Bronchial epithelial cell (primary cell): Measurements from ENCODE around the gene FAM3B. TPM values are rescaled to one million over a fixed set of nuclear protein-coding genes. Genes with fewer than 3 reads are reported as not detected.
A peak's percentile ranks its signal among the peaks of the same experiment; 100 is the strongest.

Experiments used
- DNase-seq: peaks from one replicate; pipeline ENCODE4 v3.0.0-alpha.2; 2010; ENCODE audit warnings: low read depth
- FAIRE-seq: peaks from 2 replicates; lab custom pipeline; 2011; peaks lifted over from hg19 to GRCh38; lab: Jason Lieb, UNC
- H3K27me3 ChIP-seq: 2 replicates; pipeline ENCODE4 v1.5.1; 2011; ENCODE audit warnings: low read length; ENCODE audit not compliant: control insufficient read depth, insufficient read depth
- H3K36me3 ChIP-seq: 2 replicates; pipeline ENCODE4 v1.5.1; 2011; ENCODE audit warnings: low read length; ENCODE audit not compliant: control insufficient read depth, insufficient read depth
- H3K4me3 ChIP-seq: 2 replicates; pipeline ENCODE4 v1.5.1; 2011; ENCODE audit warnings: mild to moderate bottlenecking, low read depth, low read length, control low read depth
- CTCF ChIP-seq: IDR thresholded peaks from 2 replicates; pipeline ENCODE4 v1.5.1; 2011; ENCODE audit warnings: mild to moderate bottlenecking, moderate library complexity, low read length, control low read depth, inconsistent platforms; ENCODE audit not compliant: insufficient read depth, severe bottlenecking
- total RNA-seq: library from RNA; depleted of rRNA; stranded (reverse); fragments of >200 nt; gene quantifications from 2 replicates; pipeline ENCODE4 v1.2.1, GENCODE V29; 2014

Gene FAM3B
- total RNA-seq, 1 donor from 2014 or later: not detected

GRCh38 chr21:41387042-41387819 lies 70.6 kb downstream of the FAM3B start:
- TF ChIP-seq CTCF: no peak
- Histone ChIP-seq H3K4me3 (no peak overlapping the region), H3K27me3 (no peaks in the 10 kb centered on the region), H3K36me3 (no peaks in the 10 kb centered on the region)
- FAIRE-seq (peak; percentile 68), DNase-seq (no peak)

GRCh38 chr21:41387824-41388223 lies 71.2 kb downstream of the FAM3B start:
- no peak overlapping the region for H3K4me3 ChIP-seq
- H3K36me3 ChIP-seq: no peaks in the 10 kb centered on the region
- FAIRE-seq (no peak), DNase-seq (no peak)
- no peak for TF ChIP-seq CTCF
- H3K27me3 ChIP-seq: no peaks in the 10 kb centered on the region

- Histone ChIP-seq H3K36me3 (no peaks in the 10 kb centered on the region), H3K27me3 (no peaks in the 10 kb centered on the region), H3K4me3 (no peak overlapping the region)
- TF ChIP-seq CTCF: no peak
- no peak for FAIRE-seq
- no peak for DNase-seq
Observed at GRCh38 chr21:41388259-41388658, 71.7 kb downstream of the FAM3B start.

GRCh38 chr21:41390043-41390639 lies 73.5 kb downstream of the FAM3B start:
- Histone ChIP-seq H3K4me3 (no peak overlapping the region), H3K36me3 (no peaks in the 10 kb centered on the region), H3K27me3 (no peaks in the 10 kb centered on the region)
- no peak for TF ChIP-seq CTCF
- DNase-seq (no peak), FAIRE-seq (no peak)

- Histone ChIP-seq H3K27me3 (no peaks in the 10 kb centered on the region), H3K4me3 (no peak overlapping the region), H3K36me3 (no peaks in the 10 kb centered on the region)
- FAIRE-seq: no peak
- DNase-seq: no peak
- no peak for TF ChIP-seq CTCF
Observed at GRCh38 chr21:41393876-41394465, 77.4 kb downstream of the FAM3B start.
